A673 (cell line): ENCODE data around the gene TNS3. TPM values are rescaled to one million over a fixed set of nuclear protein-coding genes. Genes with fewer than 3 reads are reported as not detected.

Experiments used
- BruUV-seq: library from RNA; stranded (reverse); fragments of 400-500 nt; replicated peaks from 2 replicates; lab custom pipeline; 2021; lab: Mats Ljungman, UMichigan
- CTCF ChIA-PET: fragments of 300-600 bp; sonication (Branson Sonifier 250); formaldehyde crosslinking; loops from one replicate; lab custom pipeline; 2022; ENCODE audit warnings: antibody characterized with exemption; lab: Charles Lee
- POLR2A ChIA-PET: fragments of 300-600 bp; sonication (Branson Sonifier 250); formaldehyde crosslinking; loops from one replicate; lab custom pipeline; 2022; ENCODE audit warnings: antibody characterized with exemption; ENCODE audit not compliant: low non-redundant PET; lab: Charles Lee
- DNase-seq: peaks from one replicate; pipeline ENCODE4 v3.0.0-alpha.2; 2015; ENCODE audit warnings: low spot score
- H3K27ac ChIP-seq: fragments of 200-600 bp; sonication (generic); 2 replicates; pipeline ENCODE4 v1.5.1; 2016; ENCODE audit warnings: mixed run types, low read depth, mild to moderate bottlenecking, mixed read lengths, antibody characterized with exemption, low read length; ENCODE audit not compliant: poor library complexity, severe bottlenecking
- H3K27me3 ChIP-seq: fragments of 200-600 bp; sonication (generic); replicated peaks from 2 replicates; pipeline ENCODE4 v1.6.1; 2017; ENCODE audit warnings: mixed run types, low read depth, mild to moderate bottlenecking, mixed read lengths, antibody characterized with exemption, low read length; ENCODE audit not compliant: insufficient read depth, poor library complexity
- H3K36me3 ChIP-seq: fragments of 200-600 bp; sonication (generic); 2 replicates; pipeline ENCODE4 v1.6.1; 2016; ENCODE audit warnings: mixed run types, mild to moderate bottlenecking, mixed read lengths, antibody characterized with exemption, low read length; ENCODE audit not compliant: insufficient read depth, poor library complexity, severe bottlenecking
- H3K4me1 ChIP-seq: fragments of 200-600 bp; sonication (generic); 2 replicates; pipeline ENCODE4 v1.6.1; 2017; ENCODE audit warnings: mixed run types, mild to moderate bottlenecking, mixed read lengths, antibody characterized with exemption, low read length; ENCODE audit not compliant: insufficient read depth, poor library complexity, severe bottlenecking
- H3K4me3 ChIP-seq: fragments of 200-600 bp; sonication (generic); 2 replicates; pipeline ENCODE4 v1.5.1; 2016; ENCODE audit warnings: low read depth, mixed run types, mild to moderate bottlenecking, mixed read lengths, low read length; ENCODE audit not compliant: poor library complexity, severe bottlenecking
- H3K9me3 ChIP-seq: fragments of 200-600 bp; sonication (generic); 2 replicates; pipeline ENCODE4 v1.6.1; 2016; ENCODE audit warnings: mixed run types, low read depth, mild to moderate bottlenecking, mixed read lengths, antibody characterized with exemption, low read length; ENCODE audit not compliant: poor library complexity, severe bottlenecking
- EZH2 ChIP-seq: fragments of 200-600 bp; sonication (generic); IDR thresholded peaks from 2 replicates; pipeline ENCODE4 v1.6.1; 2017; ENCODE audit warnings: borderline replicate concordance, low read depth, mild to moderate bottlenecking, mixed read lengths, antibody characterized with exemption, low read length; ENCODE audit not compliant: poor library complexity, severe bottlenecking
- intact Hi-C: fragments of 100-400 bp; cut with micrococcal nuclease; formaldehyde crosslinking; loops from one replicate; pipeline ENCODE4 v1.10.0; 2022; ENCODE audit not compliant: unreplicated experiment
- total RNA-seq: library from RNA; stranded (reverse); gene quantifications from 2 replicates; pipeline ENCODE4 v1.2.3, GENCODE V29; 2021
- TF ChIP-seq, protein P1 (sequence below): fragments of 300-800, 200-600 bp; sonication (generic); conservative IDR thresholded peaks from 2 replicates; pipeline ENCODE4 v1.5.1; 2017; ENCODE audit warnings: low read depth, mild to moderate bottlenecking, antibody characterized with exemption, low read length, moderate library complexity, mixed read lengths

Gene TNS3
- total RNA-seq, 1 experiment from 2014 or later, result not detected

- peaks cover 10% of the 10 kb centered on the region for H3K9me3 ChIP-seq
- ChIA-PET CTCF (no interaction called here), POLR2A (no interaction called here)
- H3K36me3 ChIP-seq, result no peaks in the 10 kb centered on the region
- no peaks in the 10 kb centered on the region for H3K27me3 ChIP-seq
- H3K27ac ChIP-seq, result no peak overlapping the region
- H3K4me3 ChIP-seq, result no peak overlapping the region
- TF ChIP-seq, protein P1, sequence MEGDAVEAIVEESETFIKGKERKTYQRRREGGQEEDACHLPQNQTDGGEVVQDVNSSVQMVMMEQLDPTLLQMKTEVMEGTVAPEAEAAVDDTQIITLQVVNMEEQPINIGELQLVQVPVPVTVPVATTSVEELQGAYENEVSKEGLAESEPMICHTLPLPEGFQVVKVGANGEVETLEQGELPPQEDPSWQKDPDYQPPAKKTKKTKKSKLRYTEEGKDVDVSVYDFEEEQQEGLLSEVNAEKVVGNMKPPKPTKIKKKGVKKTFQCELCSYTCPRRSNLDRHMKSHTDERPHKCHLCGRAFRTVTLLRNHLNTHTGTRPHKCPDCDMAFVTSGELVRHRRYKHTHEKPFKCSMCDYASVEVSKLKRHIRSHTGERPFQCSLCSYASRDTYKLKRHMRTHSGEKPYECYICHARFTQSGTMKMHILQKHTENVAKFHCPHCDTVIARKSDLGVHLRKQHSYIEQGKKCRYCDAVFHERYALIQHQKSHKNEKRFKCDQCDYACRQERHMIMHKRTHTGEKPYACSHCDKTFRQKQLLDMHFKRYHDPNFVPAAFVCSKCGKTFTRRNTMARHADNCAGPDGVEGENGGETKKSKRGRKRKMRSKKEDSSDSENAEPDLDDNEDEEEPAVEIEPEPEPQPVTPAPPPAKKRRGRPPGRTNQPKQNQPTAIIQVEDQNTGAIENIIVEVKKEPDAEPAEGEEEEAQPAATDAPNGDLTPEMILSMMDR, result no peak
- TF ChIP-seq EZH2, result no peak
- DNase-seq, result no peak
- intact Hi-C loops, result no loop called here
- no TSS peak for BruUV-seq
- no peaks in the 10 kb centered on the region for H3K4me1 ChIP-seq
Observed at GRCh38 chr7:47600199-47601118, 18.5 kb upstream of the TNS3 start.

GRCh38 chr7:47597379-47597778 lies 15.5 kb upstream of the TNS3 start:
- H3K4me3 ChIP-seq, result no peak overlapping the region
- no peak for TF ChIP-seq EZH2
- TF ChIP-seq, protein P1, result no peak
- no TSS peak for BruUV-seq
- no peak for DNase-seq
- no peaks in the 10 kb centered on the region for H3K4me1 ChIP-seq
- no peak overlapping the region for H3K27ac ChIP-seq
- ChIA-PET CTCF (no interaction called here), POLR2A (no interaction called here)
- no peaks in the 10 kb centered on the region for H3K36me3 ChIP-seq
- intact Hi-C loops, result no loop called here
- H3K9me3 ChIP-seq, result peaks cover 10% of the 10 kb centered on the region
- H3K27me3 ChIP-seq, result no peaks in the 10 kb centered on the region

DNA sequence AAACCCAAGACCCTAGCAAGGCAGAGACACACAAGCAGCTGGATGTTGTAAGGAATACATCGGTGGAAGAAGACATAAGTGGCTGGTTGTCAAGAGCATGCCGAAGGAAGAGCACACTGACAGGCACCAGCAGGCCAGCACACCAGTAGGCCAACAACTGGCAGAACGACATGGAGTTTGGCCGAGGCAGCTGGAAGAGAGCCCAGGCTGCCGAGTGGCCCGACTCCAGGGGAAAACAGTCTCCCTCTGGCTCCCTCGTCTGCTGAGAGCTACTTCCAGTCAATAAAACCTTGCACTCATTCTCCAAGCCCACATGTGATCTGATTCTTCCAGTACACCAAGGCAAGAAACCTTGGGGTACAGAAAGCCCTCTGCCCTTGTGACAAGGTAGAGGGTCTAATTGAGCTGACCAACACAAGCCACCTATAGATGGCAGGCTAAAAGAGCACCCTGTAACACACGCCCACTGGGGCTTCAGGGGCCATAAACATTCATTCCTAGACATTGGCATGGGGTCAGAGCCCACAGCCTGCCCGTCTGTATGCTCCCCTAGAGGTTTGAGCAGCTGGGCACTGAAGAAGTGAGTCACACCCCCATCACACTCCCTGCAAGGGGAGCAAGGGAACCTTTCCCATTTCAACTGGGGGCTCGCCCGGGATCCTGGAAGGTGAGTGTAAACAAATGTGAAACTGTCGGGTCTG lies 14.7 kb upstream of the TNS3 start:
- TF ChIP-seq, protein P1, result no peak
- TF ChIP-seq EZH2, result no peak
- BruUV-seq, result no TSS peak
- intact Hi-C loops, result no loop called here
- CTCF ChIA-PET, result no interaction called here
- POLR2A ChIA-PET, result no interaction called here
- Histone ChIP-seq H3K27ac (no peak overlapping the region), H3K36me3 (no peaks in the 10 kb centered on the region), H3K4me1 (no peaks in the 10 kb centered on the region), H3K27me3 (no peaks in the 10 kb centered on the region), H3K4me3 (no peak overlapping the region), H3K9me3 (peaks cover 10% of the 10 kb centered on the region)
- DNase-seq, result no peak
